SK-N-SH (cell line): ENCODE results near the gene TUBD1.

ENCODE experiments used
- CHD2 ChIP-seq: fragments of 150-350 bp; IDR thresholded peaks from 2 replicates; pipeline ENCODE4 v1.6.1; 2018; ENCODE audit warnings: low read length; ENCODE audit not compliant: partially characterized antibody
- EP300 ChIP-seq, 2 experiments: IDR thresholded peaks; 2 replicates each; pipeline versions ENCODE4 v1.4.0 to v1.6.1; 2012; ENCODE audit warnings: borderline replicate concordance in 1 of 2, low read depth in 1 of 2, low read length in 1 of 2
- POLR2AphosphoS5 ChIP-seq: IDR thresholded peaks from 2 replicates; pipeline ENCODE4 v1.6.1; 2012; ENCODE audit warnings: low read depth, low read length
- SIN3A ChIP-seq: IDR thresholded peaks from 2 replicates; pipeline ENCODE4 v1.6.1; 2012; ENCODE audit warnings: low read depth, mild to moderate bottlenecking, low read length, moderate library complexity, borderline replicate concordance
- TAF1 ChIP-seq: IDR thresholded peaks from 2 replicates; pipeline ENCODE4 v1.6.1; 2012; ENCODE audit warnings: low read depth, mild to moderate bottlenecking, low read length, moderate library complexity, borderline replicate concordance
- TEAD4 ChIP-seq: IDR thresholded peaks from 2 replicates; pipeline ENCODE4 v1.4.0; 2012; ENCODE audit warnings: mild to moderate bottlenecking, borderline replicate concordance; ENCODE audit not compliant: insufficient read depth
- TF ChIP-seq, protein P1 (sequence below): fragments of 200-600 bp; sonication (generic); IDR thresholded peaks from 2 replicates; pipeline ENCODE4 v1.6.1; 2017; ENCODE audit warnings: antibody characterized with exemption, mild to moderate bottlenecking, moderate library complexity
- TF ChIP-seq, protein P2 (sequence below): IDR thresholded peaks from 2 replicates; pipeline ENCODE4 v1.6.1; 2012; ENCODE audit warnings: mild to moderate bottlenecking, low read depth, low read length, moderate library complexity
- TF ChIP-seq, protein P3 (sequence below): fragments of 150-350 bp; IDR thresholded peaks from 2 replicates; pipeline ENCODE4 v1.6.1; 2017; ENCODE audit warnings: antibody characterized with exemption, low read length, low read depth, borderline replicate concordance
- TF ChIP-seq, protein P4 (sequence below): IDR thresholded peaks from 2 replicates; pipeline ENCODE4 v1.4.0; 2012; ENCODE audit warnings: low read depth, borderline replicate concordance

DNA sequence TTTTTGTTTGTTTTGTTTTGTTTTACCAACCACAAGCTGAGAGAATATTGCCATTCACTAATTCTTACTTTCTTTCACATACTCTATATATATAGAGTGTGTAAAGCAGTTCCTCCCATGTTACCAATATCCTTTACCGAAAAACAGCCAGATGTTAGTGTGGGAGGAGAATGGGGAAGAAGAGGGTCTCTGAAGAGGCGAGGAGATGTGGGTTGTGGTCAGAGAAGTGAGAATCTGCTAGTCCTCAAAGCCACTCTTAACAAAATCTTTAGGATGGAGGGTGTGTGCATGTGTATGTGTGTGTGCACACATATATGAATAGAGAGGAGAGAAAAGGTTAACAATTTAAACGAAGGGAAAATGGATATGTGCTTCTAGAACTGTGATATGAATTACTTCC lies 80.6 kb downstream of the TUBD1 start:
- TF ChIP-seq TAF1 = no peak
- TF ChIP-seq, protein P1, sequence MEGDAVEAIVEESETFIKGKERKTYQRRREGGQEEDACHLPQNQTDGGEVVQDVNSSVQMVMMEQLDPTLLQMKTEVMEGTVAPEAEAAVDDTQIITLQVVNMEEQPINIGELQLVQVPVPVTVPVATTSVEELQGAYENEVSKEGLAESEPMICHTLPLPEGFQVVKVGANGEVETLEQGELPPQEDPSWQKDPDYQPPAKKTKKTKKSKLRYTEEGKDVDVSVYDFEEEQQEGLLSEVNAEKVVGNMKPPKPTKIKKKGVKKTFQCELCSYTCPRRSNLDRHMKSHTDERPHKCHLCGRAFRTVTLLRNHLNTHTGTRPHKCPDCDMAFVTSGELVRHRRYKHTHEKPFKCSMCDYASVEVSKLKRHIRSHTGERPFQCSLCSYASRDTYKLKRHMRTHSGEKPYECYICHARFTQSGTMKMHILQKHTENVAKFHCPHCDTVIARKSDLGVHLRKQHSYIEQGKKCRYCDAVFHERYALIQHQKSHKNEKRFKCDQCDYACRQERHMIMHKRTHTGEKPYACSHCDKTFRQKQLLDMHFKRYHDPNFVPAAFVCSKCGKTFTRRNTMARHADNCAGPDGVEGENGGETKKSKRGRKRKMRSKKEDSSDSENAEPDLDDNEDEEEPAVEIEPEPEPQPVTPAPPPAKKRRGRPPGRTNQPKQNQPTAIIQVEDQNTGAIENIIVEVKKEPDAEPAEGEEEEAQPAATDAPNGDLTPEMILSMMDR = no peak
- no peak for TF ChIP-seq CHD2
- TF ChIP-seq EP300 (IDR thresholded peaks at IDR 0.05; ENCODE audit: borderline replicate concordance in 1 of 2, low read depth in 1 of 2, low read length in 1 of 2) = no peak
- no peak for TF ChIP-seq POLR2AphosphoS5
- TF ChIP-seq SIN3A = no peak
- TF ChIP-seq, protein P2, sequence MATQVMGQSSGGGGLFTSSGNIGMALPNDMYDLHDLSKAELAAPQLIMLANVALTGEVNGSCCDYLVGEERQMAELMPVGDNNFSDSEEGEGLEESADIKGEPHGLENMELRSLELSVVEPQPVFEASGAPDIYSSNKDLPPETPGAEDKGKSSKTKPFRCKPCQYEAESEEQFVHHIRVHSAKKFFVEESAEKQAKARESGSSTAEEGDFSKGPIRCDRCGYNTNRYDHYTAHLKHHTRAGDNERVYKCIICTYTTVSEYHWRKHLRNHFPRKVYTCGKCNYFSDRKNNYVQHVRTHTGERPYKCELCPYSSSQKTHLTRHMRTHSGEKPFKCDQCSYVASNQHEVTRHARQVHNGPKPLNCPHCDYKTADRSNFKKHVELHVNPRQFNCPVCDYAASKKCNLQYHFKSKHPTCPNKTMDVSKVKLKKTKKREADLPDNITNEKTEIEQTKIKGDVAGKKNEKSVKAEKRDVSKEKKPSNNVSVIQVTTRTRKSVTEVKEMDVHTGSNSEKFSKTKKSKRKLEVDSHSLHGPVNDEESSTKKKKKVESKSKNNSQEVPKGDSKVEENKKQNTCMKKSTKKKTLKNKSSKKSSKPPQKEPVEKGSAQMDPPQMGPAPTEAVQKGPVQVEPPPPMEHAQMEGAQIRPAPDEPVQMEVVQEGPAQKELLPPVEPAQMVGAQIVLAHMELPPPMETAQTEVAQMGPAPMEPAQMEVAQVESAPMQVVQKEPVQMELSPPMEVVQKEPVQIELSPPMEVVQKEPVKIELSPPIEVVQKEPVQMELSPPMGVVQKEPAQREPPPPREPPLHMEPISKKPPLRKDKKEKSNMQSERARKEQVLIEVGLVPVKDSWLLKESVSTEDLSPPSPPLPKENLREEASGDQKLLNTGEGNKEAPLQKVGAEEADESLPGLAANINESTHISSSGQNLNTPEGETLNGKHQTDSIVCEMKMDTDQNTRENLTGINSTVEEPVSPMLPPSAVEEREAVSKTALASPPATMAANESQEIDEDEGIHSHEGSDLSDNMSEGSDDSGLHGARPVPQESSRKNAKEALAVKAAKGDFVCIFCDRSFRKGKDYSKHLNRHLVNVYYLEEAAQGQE = no peak
- TF ChIP-seq, protein P3, sequence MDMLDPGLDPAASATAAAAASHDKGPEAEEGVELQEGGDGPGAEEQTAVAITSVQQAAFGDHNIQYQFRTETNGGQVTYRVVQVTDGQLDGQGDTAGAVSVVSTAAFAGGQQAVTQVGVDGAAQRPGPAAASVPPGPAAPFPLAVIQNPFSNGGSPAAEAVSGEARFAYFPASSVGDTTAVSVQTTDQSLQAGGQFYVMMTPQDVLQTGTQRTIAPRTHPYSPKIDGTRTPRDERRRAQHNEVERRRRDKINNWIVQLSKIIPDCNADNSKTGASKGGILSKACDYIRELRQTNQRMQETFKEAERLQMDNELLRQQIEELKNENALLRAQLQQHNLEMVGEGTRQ = no peak
- TF ChIP-seq, protein P4, sequence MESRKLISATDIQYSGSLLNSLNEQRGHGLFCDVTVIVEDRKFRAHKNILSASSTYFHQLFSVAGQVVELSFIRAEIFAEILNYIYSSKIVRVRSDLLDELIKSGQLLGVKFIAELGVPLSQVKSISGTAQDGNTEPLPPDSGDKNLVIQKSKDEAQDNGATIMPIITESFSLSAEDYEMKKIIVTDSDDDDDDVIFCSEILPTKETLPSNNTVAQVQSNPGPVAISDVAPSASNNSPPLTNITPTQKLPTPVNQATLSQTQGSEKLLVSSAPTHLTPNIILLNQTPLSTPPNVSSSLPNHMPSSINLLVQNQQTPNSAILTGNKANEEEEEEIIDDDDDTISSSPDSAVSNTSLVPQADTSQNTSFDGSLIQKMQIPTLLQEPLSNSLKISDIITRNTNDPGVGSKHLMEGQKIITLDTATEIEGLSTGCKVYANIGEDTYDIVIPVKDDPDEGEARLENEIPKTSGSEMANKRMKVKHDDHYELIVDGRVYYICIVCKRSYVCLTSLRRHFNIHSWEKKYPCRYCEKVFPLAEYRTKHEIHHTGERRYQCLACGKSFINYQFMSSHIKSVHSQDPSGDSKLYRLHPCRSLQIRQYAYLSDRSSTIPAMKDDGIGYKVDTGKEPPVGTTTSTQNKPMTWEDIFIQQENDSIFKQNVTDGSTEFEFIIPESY = no peak
- TF ChIP-seq TEAD4 = no peak
